Measurements from ENCODE around the gene PDS5A.
A peak's percentile ranks its signal among the peaks of the same experiment; 100 is the strongest.
"Not testable (repeated sequence)": the region's sequence is repeated elsewhere in the genome, so short reads cannot be mapped to it uniquely, and the experiment has no call there.

PDS5A gene

GRCh38 chr4:40003986-40004385, 26.3 kb upstream of the PDS5A start:
- Histone ChIP-seq H2BK120ac (ENCODE audit: low read depth, low read length) (no peak overlapping the region), H3K36me3 (ENCODE audit: control insufficient read depth, insufficient read depth, low read length) (no peaks in the 10 kb centered on the region), H3K23ac (ENCODE audit: low read length) (no peak overlapping the region), H3K56ac (ENCODE audit: low read length) (no peak overlapping the region), H2BK15ac (replicated peaks; ENCODE audit: low read depth) (no peak overlapping the region), H4K8ac (ENCODE audit: low read depth, low read length) (no peak overlapping the region), H3K4me3 (ENCODE audit: low read length) (no peak overlapping the region), H4K5ac (ENCODE audit: low read length) (no peak overlapping the region), H3K4me1 (ENCODE audit: control insufficient read depth, low read depth, low read length) (no peaks in the 10 kb centered on the region), H3K18ac (ENCODE audit: low read length) (no peak overlapping the region), H3K79me1 (ENCODE audit: low read length) (no peaks in the 10 kb centered on the region), H2AK5ac (ENCODE audit: low read length) (no peak overlapping the region), H2BK5ac (ENCODE audit: low read length) (no peak overlapping the region), H3K27ac (ENCODE audit: low read depth, low read length) (no peak overlapping the region), H3K79me2 (ENCODE audit: control insufficient read depth, insufficient read depth, low read length) (no peaks in the 10 kb centered on the region), H3K4ac (ENCODE audit: low read depth, low read length) (no peak overlapping the region), H3K9ac (ENCODE audit: low read length) (no peak overlapping the region), H3K4me2 (ENCODE audit: low read length) (no peak overlapping the region), H3K27me3 (ENCODE audit: insufficient read depth, low read length, poor library complexity) (no peaks in the 10 kb centered on the region)
- DNase-seq: no peak
- no CpG with 5 or more reads among the region's 1 CpG for WGBS (ENCODE audit: extremely low coverage, insufficient coverage, low lambda C conversion rate)

- Histone ChIP-seq H3K9ac (ENCODE audit: low read length) (no peak overlapping the region), H2BK15ac (replicated peaks; ENCODE audit: low read depth) (no peak overlapping the region), H3K79me1 (ENCODE audit: low read length) (no peaks in the 10 kb centered on the region), H3K4me1 (ENCODE audit: control insufficient read depth, low read depth, low read length) (no peaks in the 10 kb centered on the region), H2AK5ac (ENCODE audit: low read length) (no peak overlapping the region), H3K36me3 (ENCODE audit: control insufficient read depth, insufficient read depth, low read length) (no peaks in the 10 kb centered on the region), H2BK5ac (ENCODE audit: low read length) (no peak overlapping the region), H2BK120ac (ENCODE audit: low read depth, low read length) (no peak overlapping the region), H3K56ac (ENCODE audit: low read length) (no peak overlapping the region), H3K79me2 (ENCODE audit: control insufficient read depth, insufficient read depth, low read length) (no peaks in the 10 kb centered on the region), H4K5ac (ENCODE audit: low read length) (no peak overlapping the region), H3K4ac (ENCODE audit: low read depth, low read length) (no peak overlapping the region), H4K8ac (ENCODE audit: low read depth, low read length) (no peak overlapping the region), H3K4me2 (ENCODE audit: low read length) (no peak overlapping the region), H3K18ac (ENCODE audit: low read length) (no peak overlapping the region), H3K27ac (ENCODE audit: low read depth, low read length) (no peak overlapping the region), H3K23ac (ENCODE audit: low read length) (no peak overlapping the region), H3K4me3 (ENCODE audit: low read length) (no peak overlapping the region), H3K27me3 (ENCODE audit: insufficient read depth, low read length, poor library complexity) (no peaks in the 10 kb centered on the region)
- WGBS (ENCODE audit: extremely low coverage, insufficient coverage, low lambda C conversion rate): no CpG with 5 or more reads among the region's 6 CpGs
- no peak for DNase-seq
Observed at GRCh38 chr4:40000711-40001110, 23.0 kb upstream of the PDS5A start.

- Histone ChIP-seq H4K8ac (ENCODE audit: low read depth, low read length) (no peak overlapping the region), H3K79me1 (ENCODE audit: low read length) (no peaks in the 10 kb centered on the region), H2BK120ac (ENCODE audit: low read depth, low read length) (no peak overlapping the region), H3K27me3 (ENCODE audit: insufficient read depth, low read length, poor library complexity) (no peaks in the 10 kb centered on the region), H3K36me3 (ENCODE audit: control insufficient read depth, insufficient read depth, low read length) (no peaks in the 10 kb centered on the region), H3K4me3 (ENCODE audit: low read length) (no peak overlapping the region), H3K27ac (ENCODE audit: low read depth, low read length) (no peak overlapping the region), H2BK5ac (ENCODE audit: low read length) (no peak overlapping the region), H3K9ac (ENCODE audit: low read length) (no peak overlapping the region), H3K4me2 (ENCODE audit: low read length) (no peak overlapping the region), H2AK5ac (ENCODE audit: low read length) (no peak overlapping the region), H3K56ac (ENCODE audit: low read length) (no peak overlapping the region), H3K23ac (ENCODE audit: low read length) (no peak overlapping the region), H3K4me1 (ENCODE audit: control insufficient read depth, low read depth, low read length) (no peaks in the 10 kb centered on the region), H3K18ac (ENCODE audit: low read length) (no peak overlapping the region), H3K79me2 (ENCODE audit: control insufficient read depth, insufficient read depth, low read length) (no peaks in the 10 kb centered on the region), H2BK15ac (replicated peaks; ENCODE audit: low read depth) (no peak overlapping the region), H3K4ac (ENCODE audit: low read depth, low read length) (no peak overlapping the region), H4K5ac (ENCODE audit: low read length) (no peak overlapping the region)
- peak; percentile 86 for DNase-seq
- no CpG with 5 or more reads among the region's 8 CpGs for WGBS (ENCODE audit: extremely low coverage, insufficient coverage, low lambda C conversion rate)
Observed at GRCh38 chr4:39998659-39999345, 21.1 kb upstream of the PDS5A start.

GRCh38 chr4:39996811-39997210, 19.1 kb upstream of the PDS5A start:
- no peak overlapping the region for H3K9ac ChIP-seq (ENCODE audit: low read length)
- H4K5ac ChIP-seq (ENCODE audit: low read length): no peak overlapping the region
- WGBS (ENCODE audit: extremely low coverage, insufficient coverage, low lambda C conversion rate): 100% methylated on average over 1 of the region's 8 CpGs
- H4K8ac ChIP-seq (ENCODE audit: low read depth, low read length): no peak overlapping the region
- no peaks in the 10 kb centered on the region for H3K79me2 ChIP-seq (ENCODE audit: control insufficient read depth, insufficient read depth, low read length)
- no peak overlapping the region for H2AK5ac ChIP-seq (ENCODE audit: low read length)
- H3K23ac ChIP-seq (ENCODE audit: low read length): no peak overlapping the region
- no peak overlapping the region for H2BK15ac ChIP-seq (replicated peaks; ENCODE audit: low read depth)
- H3K4me1 ChIP-seq (ENCODE audit: control insufficient read depth, low read depth, low read length): no peaks in the 10 kb centered on the region
- H3K4me3 ChIP-seq (ENCODE audit: low read length): no peak overlapping the region
- H3K27me3 ChIP-seq (ENCODE audit: insufficient read depth, low read length, poor library complexity): no peaks in the 10 kb centered on the region
- no peak overlapping the region for H3K56ac ChIP-seq (ENCODE audit: low read length)
- H2BK5ac ChIP-seq (ENCODE audit: low read length): no peak overlapping the region
- no peaks in the 10 kb centered on the region for H3K79me1 ChIP-seq (ENCODE audit: low read length)
- DNase-seq: no peak
- no peaks in the 10 kb centered on the region for H3K36me3 ChIP-seq (ENCODE audit: control insufficient read depth, insufficient read depth, low read length)
- H3K4me2 ChIP-seq (ENCODE audit: low read length): no peak overlapping the region
- H3K18ac ChIP-seq (ENCODE audit: low read length): no peak overlapping the region
- no peak overlapping the region for H3K4ac ChIP-seq (ENCODE audit: low read depth, low read length)
- H3K27ac ChIP-seq (ENCODE audit: low read depth, low read length): no peak overlapping the region
- no peak overlapping the region for H2BK120ac ChIP-seq (ENCODE audit: low read depth, low read length)

- Histone ChIP-seq H3K79me1 (ENCODE audit: low read length) (no peaks in the 10 kb centered on the region), H3K27me3 (ENCODE audit: insufficient read depth, low read length, poor library complexity) (no peaks in the 10 kb centered on the region), H3K18ac (ENCODE audit: low read length) (no peak overlapping the region), H2BK120ac (ENCODE audit: low read depth, low read length) (no peak overlapping the region), H3K4me1 (ENCODE audit: control insufficient read depth, low read depth, low read length) (no peaks in the 10 kb centered on the region), H4K8ac (ENCODE audit: low read depth, low read length) (no peak overlapping the region), H3K4me3 (ENCODE audit: low read length) (no peak overlapping the region), H3K79me2 (ENCODE audit: control insufficient read depth, insufficient read depth, low read length) (no peaks in the 10 kb centered on the region), H4K5ac (ENCODE audit: low read length) (no peak overlapping the region), H3K9ac (ENCODE audit: low read length) (no peak overlapping the region), H3K56ac (ENCODE audit: low read length) (no peak overlapping the region), H2AK5ac (ENCODE audit: low read length) (no peak overlapping the region), H3K27ac (ENCODE audit: low read depth, low read length) (no peak overlapping the region), H3K23ac (ENCODE audit: low read length) (no peak overlapping the region), H3K4me2 (ENCODE audit: low read length) (no peak overlapping the region), H2BK15ac (replicated peaks; ENCODE audit: low read depth) (no peak overlapping the region), H3K4ac (ENCODE audit: low read depth, low read length) (no peak overlapping the region), H2BK5ac (ENCODE audit: low read length) (no peak overlapping the region), H3K36me3 (ENCODE audit: control insufficient read depth, insufficient read depth, low read length) (no peaks in the 10 kb centered on the region)
- DNase-seq: no peak
- no CpG with 5 or more reads among the region's 1 CpG for WGBS (ENCODE audit: extremely low coverage, insufficient coverage, low lambda C conversion rate)
Observed at GRCh38 chr4:39994406-39994805, 16.7 kb upstream of the PDS5A start.

- no CpG with 5 or more reads among the region's 4 CpGs for WGBS (ENCODE audit: extremely low coverage, insufficient coverage, low lambda C conversion rate)
- not testable (repeated sequence) for DNase-seq; H3K9ac ChIP-seq (ENCODE audit: low read length); H3K23ac ChIP-seq (ENCODE audit: low read length); H3K27me3 ChIP-seq (ENCODE audit: insufficient read depth, low read length, poor library complexity); H2BK5ac ChIP-seq (ENCODE audit: low read length); H3K4me2 ChIP-seq (ENCODE audit: low read length); H4K8ac ChIP-seq (ENCODE audit: low read depth, low read length); H3K79me1 ChIP-seq (ENCODE audit: low read length); H2BK120ac ChIP-seq (ENCODE audit: low read depth, low read length); H4K5ac ChIP-seq (ENCODE audit: low read length); H3K18ac ChIP-seq (ENCODE audit: low read length); H2AK5ac ChIP-seq (ENCODE audit: low read length); H3K56ac ChIP-seq (ENCODE audit: low read length); H3K27ac ChIP-seq (ENCODE audit: low read depth, low read length); H3K79me2 ChIP-seq (ENCODE audit: control insufficient read depth, insufficient read depth, low read length); H3K36me3 ChIP-seq (ENCODE audit: control insufficient read depth, insufficient read depth, low read length); H3K4me1 ChIP-seq (ENCODE audit: control insufficient read depth, low read depth, low read length); H3K4ac ChIP-seq (ENCODE audit: low read depth, low read length); H3K4me3 ChIP-seq (ENCODE audit: low read length); H2BK15ac ChIP-seq (replicated peaks; ENCODE audit: low read depth)
Observed at GRCh38 chr4:39989381-39989780, 11.7 kb upstream of the PDS5A start.
